Esophagus muscularis mucosa (tissue), 4 donors: ENCODE data around the gene VGLL1. TPM values are rescaled to one million over a fixed set of nuclear protein-coding genes. Genes with fewer than 3 reads are reported as not detected.

Source experiments
- DNase-seq: peaks from one replicate; pipeline ENCODE4 v3.0.0-alpha.2; 2017; ENCODE audit errors: extremely low spot score
- H3K27ac ChIP-seq, 4 donors: fragments of 200-600 bp; sonication (generic); replicated peaks in 1 of 4; 1 replicate in 3 of 4; 2 replicates in 1 of 4; pipeline ENCODE4 v1.5.1; 2016 to 2019; ENCODE audit warnings: mild to moderate bottlenecking in 1 of 4
- H3K27me3 ChIP-seq, 4 donors: fragments of 200-600 bp; sonication (generic); one replicate each; pipeline versions ENCODE4 v1.5.1 to v1.6.0; 2016 to 2019
- H3K36me3 ChIP-seq, 4 donors: fragments of 200-600 bp; sonication (generic); one replicate each; pipeline ENCODE4 v1.5.1; 2016 to 2019
- H3K4me1 ChIP-seq, 4 donors: fragments of 200-600 bp; sonication (generic); one replicate each; pipeline ENCODE4 v1.5.1; 2016 to 2019
- H3K4me3 ChIP-seq, 4 donors: fragments of 200-600 bp; sonication (generic); 1 replicate in 2 of 4; 2 replicates in 2 of 4; pipeline ENCODE4 v1.5.1; 2016 to 2019; ENCODE audit warnings: mild to moderate bottlenecking in 4 of 4, moderate library complexity in 1 of 4
- H3K9me3 ChIP-seq, 4 donors: fragments of 200-600 bp; sonication (generic); 1 replicate in 3 of 4; 2 replicates in 1 of 4; pipeline ENCODE4 v1.5.1; 2016 to 2019
- EP300 ChIP-seq: sonication (generic); formaldehyde crosslinking; IDR thresholded peaks from one replicate; pipeline ENCODE4 v1.6.1; 2017; ENCODE audit warnings: antibody characterized with exemption
- POLR2A ChIP-seq: fragments of 450-650 bp; IDR thresholded peaks from one replicate; pipeline ENCODE4 v1.6.1; 2017; ENCODE audit warnings: antibody characterized with exemption, moderate library complexity, mild to moderate bottlenecking, low read depth
- POLR2AphosphoS5 ChIP-seq, 2 donors: sonication (generic); formaldehyde crosslinking; IDR thresholded peaks; one replicate each; pipeline ENCODE4 v1.6.1; 2017; ENCODE audit warnings: antibody characterized with exemption in 2 of 2
- WGBS: methylation state at CpG from one replicate; pipeline ENCODE4 v1.1.5; 2018; 5-methylcytosine and 5-hydroxymethylcytosine counted together
- intact Hi-C: fragments of 100-400 bp; cut with DNase I; formaldehyde crosslinking; loops from one replicate; pipeline ENCODE4 v1.15.1; 2023
- total RNA-seq, 4 donors: library from RNA; depleted of rRNA; stranded (reverse); fragments of >200 nt; gene quantifications; one replicate each; pipeline versions ENCODE4 v1.1.0 to v1.2.1, GENCODE V29; 2016
- TF ChIP-seq, protein P1 (sequence below), 3 experiments: fragments of 200-600 bp in 2 of 3; fragments of 450-650 bp in 1 of 3; sonication (generic) in 2 of 3; IDR thresholded peaks; one replicate each; pipeline ENCODE4 v1.5.1; 2017 to 2019; ENCODE audit warnings: antibody characterized with exemption in 3 of 3, mild to moderate bottlenecking in 2 of 3, moderate library complexity in 1 of 3

The VGLL1 gene
- total RNA-seq, 4 donors from 2014 or later: not detected

DNA sequence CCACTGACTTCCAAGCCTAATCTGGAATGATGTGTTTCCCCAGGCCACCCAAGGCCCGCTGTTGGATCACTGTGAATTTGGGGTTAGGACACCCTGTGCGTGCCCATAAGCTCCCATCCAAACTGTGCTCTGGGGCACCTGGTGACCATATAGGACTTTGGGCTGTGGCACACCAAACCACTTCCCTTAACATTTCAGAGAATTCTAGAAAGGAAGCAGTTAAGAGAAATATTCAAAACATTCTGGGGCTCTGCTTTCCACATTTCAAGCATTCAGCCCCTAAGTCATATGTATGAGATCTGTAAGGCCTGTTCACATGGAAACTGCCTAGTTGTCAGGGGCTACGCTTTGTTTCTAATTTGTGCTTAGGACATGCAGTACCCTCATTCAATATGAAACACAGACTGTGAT, 14.4 kb downstream of the VGLL1 start:
- no peaks in the 10 kb centered on the region for H3K9me3 ChIP-seq
- DNase-seq: no peak
- WGBS: 93% methylated on average over 1 of the region's 3 CpGs
- no peaks in the 10 kb centered on the region for H3K27me3 ChIP-seq
- intact Hi-C loops: no loop called here
- H3K27ac ChIP-seq: no peak overlapping the region
- TF ChIP-seq EP300 (no peak), POLR2A (no peak), POLR2AphosphoS5 (IDR thresholded peaks at IDR 0.05) (no peak)
- TF ChIP-seq, protein P1, sequence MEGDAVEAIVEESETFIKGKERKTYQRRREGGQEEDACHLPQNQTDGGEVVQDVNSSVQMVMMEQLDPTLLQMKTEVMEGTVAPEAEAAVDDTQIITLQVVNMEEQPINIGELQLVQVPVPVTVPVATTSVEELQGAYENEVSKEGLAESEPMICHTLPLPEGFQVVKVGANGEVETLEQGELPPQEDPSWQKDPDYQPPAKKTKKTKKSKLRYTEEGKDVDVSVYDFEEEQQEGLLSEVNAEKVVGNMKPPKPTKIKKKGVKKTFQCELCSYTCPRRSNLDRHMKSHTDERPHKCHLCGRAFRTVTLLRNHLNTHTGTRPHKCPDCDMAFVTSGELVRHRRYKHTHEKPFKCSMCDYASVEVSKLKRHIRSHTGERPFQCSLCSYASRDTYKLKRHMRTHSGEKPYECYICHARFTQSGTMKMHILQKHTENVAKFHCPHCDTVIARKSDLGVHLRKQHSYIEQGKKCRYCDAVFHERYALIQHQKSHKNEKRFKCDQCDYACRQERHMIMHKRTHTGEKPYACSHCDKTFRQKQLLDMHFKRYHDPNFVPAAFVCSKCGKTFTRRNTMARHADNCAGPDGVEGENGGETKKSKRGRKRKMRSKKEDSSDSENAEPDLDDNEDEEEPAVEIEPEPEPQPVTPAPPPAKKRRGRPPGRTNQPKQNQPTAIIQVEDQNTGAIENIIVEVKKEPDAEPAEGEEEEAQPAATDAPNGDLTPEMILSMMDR (IDR thresholded peaks at IDR 0.05): no peak
- no peaks in the 10 kb centered on the region for H3K36me3 ChIP-seq
- no peaks in the 10 kb centered on the region for H3K4me1 ChIP-seq
- no peak overlapping the region for H3K4me3 ChIP-seq

DNA sequence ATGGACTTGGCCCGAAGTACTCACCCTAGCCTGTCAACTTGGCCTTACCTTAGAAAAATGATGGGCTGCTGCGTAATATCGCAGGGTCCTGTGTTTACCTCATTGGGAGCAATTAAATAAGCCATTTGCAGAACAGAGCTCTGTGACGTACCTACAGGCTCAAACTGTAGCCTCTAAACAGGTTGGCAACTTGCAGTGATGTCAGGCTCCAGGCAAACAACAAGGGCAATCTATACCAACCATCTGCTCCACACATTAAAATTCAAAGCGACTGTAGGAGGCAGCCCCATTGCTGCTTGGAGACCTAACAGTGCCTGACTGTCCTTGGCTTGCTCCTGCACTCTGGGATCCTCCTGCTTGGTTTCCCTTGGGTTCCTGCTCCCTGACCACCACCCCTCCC, 17.2 kb downstream of the VGLL1 start:
- H3K27me3 ChIP-seq: no peaks in the 10 kb centered on the region
- TF ChIP-seq, protein P1 (IDR thresholded peaks at IDR 0.05): no peak
- TF ChIP-seq EP300 (no peak), POLR2AphosphoS5 (IDR thresholded peaks at IDR 0.05) (no peak), POLR2A (no peak)
- 79% methylated on average over 5 of the region's 5 CpGs for WGBS
- H3K9me3 ChIP-seq: no peaks in the 10 kb centered on the region
- H3K4me1 ChIP-seq: no peaks in the 10 kb centered on the region
- no peak overlapping the region for H3K27ac ChIP-seq
- DNase-seq: no peak
- H3K4me3 ChIP-seq: no peak overlapping the region
- no peaks in the 10 kb centered on the region for H3K36me3 ChIP-seq
- intact Hi-C loops: no loop called here

DNA sequence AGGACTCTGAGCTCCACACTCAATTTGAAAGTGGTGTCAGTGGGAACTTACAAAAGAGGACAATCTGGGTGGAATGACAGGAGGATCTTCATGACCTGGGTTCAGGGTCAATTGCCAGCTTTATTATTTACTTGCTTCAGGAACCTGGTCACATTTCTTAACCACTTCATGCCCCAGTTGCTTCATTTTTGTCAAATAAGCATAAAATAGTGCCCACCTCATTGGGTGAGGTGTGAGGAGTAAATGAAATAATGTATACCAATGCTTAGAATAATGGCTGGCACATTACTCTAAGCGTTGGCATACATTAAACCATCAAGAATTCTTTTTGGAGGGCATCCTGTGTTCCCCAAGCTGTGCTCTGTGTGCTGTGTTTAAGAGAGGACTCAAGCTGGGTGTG, 19.4 kb downstream of the VGLL1 start:
- WGBS: 75% methylated on average over 1 of the region's 1 CpG
- DNase-seq: no peak
- no peaks in the 10 kb centered on the region for H3K36me3 ChIP-seq
- intact Hi-C loops: no loop called here
- H3K9me3 ChIP-seq: no peaks in the 10 kb centered on the region
- no peak overlapping the region for H3K4me3 ChIP-seq
- TF ChIP-seq POLR2AphosphoS5 (IDR thresholded peaks at IDR 0.05) (no peak), POLR2A (no peak), EP300 (no peak)
- TF ChIP-seq, protein P1 (IDR thresholded peaks at IDR 0.05): no peak
- H3K4me1 ChIP-seq: no peaks in the 10 kb centered on the region
- no peaks in the 10 kb centered on the region for H3K27me3 ChIP-seq
- H3K27ac ChIP-seq: no peak overlapping the region

DNA sequence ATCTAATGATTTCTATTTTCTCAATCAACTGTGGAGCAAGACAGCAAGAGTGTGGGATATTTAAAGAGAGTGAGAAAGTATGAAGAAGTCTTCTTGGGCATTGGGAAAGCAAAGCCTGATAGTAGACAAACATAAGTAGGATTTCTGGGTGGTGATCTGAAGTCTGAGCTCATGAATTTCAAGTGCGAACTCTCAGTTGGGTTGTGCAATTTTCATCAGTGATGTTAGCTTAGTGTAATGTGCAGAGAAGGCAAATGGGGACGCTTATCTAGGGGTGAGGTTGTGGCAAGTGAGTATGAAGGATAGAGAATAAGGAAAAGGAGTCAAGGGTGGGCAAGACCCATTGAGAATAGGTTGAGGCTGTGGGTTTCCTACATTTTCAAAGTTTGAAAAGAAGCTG, 23.7 kb downstream of the VGLL1 start:
- H3K4me3 ChIP-seq: no peak overlapping the region
- TF ChIP-seq POLR2AphosphoS5 (IDR thresholded peaks at IDR 0.05) (no peak), EP300 (no peak)
- H3K9me3 ChIP-seq: no peaks in the 10 kb centered on the region
- no peaks in the 10 kb centered on the region for H3K4me1 ChIP-seq
- no peaks in the 10 kb centered on the region for H3K27me3 ChIP-seq
- no peaks in the 10 kb centered on the region for H3K36me3 ChIP-seq
- no peak overlapping the region for H3K27ac ChIP-seq
- 65% methylated on average over 2 of the region's 2 CpGs for WGBS
- no peak for DNase-seq
- intact Hi-C loops: no loop called here

DNA sequence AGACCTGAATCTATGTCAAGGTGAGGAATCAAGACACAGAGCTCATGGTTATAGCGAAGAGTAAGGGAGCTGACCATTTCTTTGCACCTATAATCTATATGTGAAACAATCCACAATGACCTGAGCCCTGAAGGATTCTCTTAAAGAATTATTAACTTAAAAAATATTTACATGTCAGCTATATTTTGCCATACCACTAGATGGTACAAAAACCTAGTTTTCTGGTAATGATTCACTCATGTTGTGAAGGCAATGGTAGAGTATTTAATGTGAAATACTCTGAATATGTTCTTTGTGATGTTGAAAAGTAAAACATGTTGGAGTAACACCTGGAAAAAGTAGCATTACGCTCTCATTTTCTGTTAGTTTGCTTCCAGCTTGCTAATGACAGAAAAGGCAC, 40.0 kb downstream of the VGLL1 start:
- no peak for DNase-seq
- intact Hi-C loops: no loop called here

More for the DNA sequence above, 40.0 kb downstream of the VGLL1 start:
- Histone ChIP-seq H3K9me3 (no peaks in the 10 kb centered on the region), H3K4me1 (peaks cover 0 to 4% (median 0%) of the 10 kb centered on the region in 4 donors), H3K27me3 (no peaks in the 10 kb centered on the region), H3K27ac (no peak overlapping the region), H3K36me3 (no peaks in the 10 kb centered on the region), H3K4me3 (no peak overlapping the region)
- TF ChIP-seq, protein P1 (IDR thresholded peaks at IDR 0.05): no peak
- TF ChIP-seq POLR2AphosphoS5 (IDR thresholded peaks at IDR 0.05) (no peak), EP300 (no peak), POLR2A (no peak)
- WGBS: 60% methylated on average over 2 of the region's 2 CpGs
